Measurements from ENCODE around the gene FEM1C. TPM values are rescaled to one million over a fixed set of nuclear protein-coding genes. Genes with fewer than 3 reads are reported as not detected.

Gene FEM1C
- total RNA-seq, 4 donors from 2014 or later = 32.0 to 73.9 (median 44.7) TPM

GRCh38 chr5:115542086-115542485 is 2.5 kb downstream of the FEM1C start:
- no peaks in the 10 kb centered on the region for H3K27me3 ChIP-seq
- peaks cover 7 to 53% (median 18%) of the 10 kb centered on the region in 3 donors for H3K4me1 ChIP-seq
- no peak for ATAC-seq
- TF ChIP-seq POLR2AphosphoS5 (IDR thresholded peaks at IDR 0.05) = no peak
- no peak for TF ChIP-seq POLR2A (IDR thresholded peaks at IDR 0.05)
- TF ChIP-seq EP300 (IDR thresholded peaks at IDR 0.05) = no peak
- TF ChIP-seq, protein P1, sequence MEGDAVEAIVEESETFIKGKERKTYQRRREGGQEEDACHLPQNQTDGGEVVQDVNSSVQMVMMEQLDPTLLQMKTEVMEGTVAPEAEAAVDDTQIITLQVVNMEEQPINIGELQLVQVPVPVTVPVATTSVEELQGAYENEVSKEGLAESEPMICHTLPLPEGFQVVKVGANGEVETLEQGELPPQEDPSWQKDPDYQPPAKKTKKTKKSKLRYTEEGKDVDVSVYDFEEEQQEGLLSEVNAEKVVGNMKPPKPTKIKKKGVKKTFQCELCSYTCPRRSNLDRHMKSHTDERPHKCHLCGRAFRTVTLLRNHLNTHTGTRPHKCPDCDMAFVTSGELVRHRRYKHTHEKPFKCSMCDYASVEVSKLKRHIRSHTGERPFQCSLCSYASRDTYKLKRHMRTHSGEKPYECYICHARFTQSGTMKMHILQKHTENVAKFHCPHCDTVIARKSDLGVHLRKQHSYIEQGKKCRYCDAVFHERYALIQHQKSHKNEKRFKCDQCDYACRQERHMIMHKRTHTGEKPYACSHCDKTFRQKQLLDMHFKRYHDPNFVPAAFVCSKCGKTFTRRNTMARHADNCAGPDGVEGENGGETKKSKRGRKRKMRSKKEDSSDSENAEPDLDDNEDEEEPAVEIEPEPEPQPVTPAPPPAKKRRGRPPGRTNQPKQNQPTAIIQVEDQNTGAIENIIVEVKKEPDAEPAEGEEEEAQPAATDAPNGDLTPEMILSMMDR (IDR thresholded peaks at IDR 0.05) = no peak
- H3K9me3 ChIP-seq = peaks cover 0 to 7% (median 0%) of the 10 kb centered on the region in 3 donors
- peak overlapping the region; percentile 58 to 89 for H3K4me3 ChIP-seq
- peaks cover 2 to 3% of the 10 kb centered on the region in 2 donors for H3K36me3 ChIP-seq
- 0 to 13% methylated on average over 2 of the region's 2 CpGs for WGBS, 2 donors (ENCODE audit: low coverage in 1 of 2)
- peak overlapping the region; percentile 86 to 100 (median 99) for H3K27ac ChIP-seq

GRCh38 chr5:115541611-115542010 is 3.0 kb downstream of the FEM1C start:
- Histone ChIP-seq H3K9me3 (peaks cover 0 to 7% (median 0%) of the 10 kb centered on the region in 3 donors), H3K4me3 (peak overlapping the region; percentile 58 to 89), H3K27ac (peak overlapping the region; percentile 86 to 100 (median 99)), H3K4me1 (peaks cover 7 to 57% (median 21%) of the 10 kb centered on the region in 3 donors), H3K36me3 (peaks cover 2 to 3% of the 10 kb centered on the region in 2 donors), H3K27me3 (no peaks in the 10 kb centered on the region)
- WGBS, 2 donors (ENCODE audit: low coverage in 1 of 2) = 8 to 26% methylated on average over 2 of the region's 2 CpGs
- TF ChIP-seq POLR2AphosphoS5 (IDR thresholded peaks at IDR 0.05) (no peak), POLR2A (IDR thresholded peaks at IDR 0.05) (no peak), EP300 (IDR thresholded peaks at IDR 0.05) (no peak)
- TF ChIP-seq, protein P1 (IDR thresholded peaks at IDR 0.05) = no peak
- ATAC-seq = no peak

- H3K36me3 ChIP-seq = peaks cover 2 to 10% of the 10 kb centered on the region in 2 donors
- TF ChIP-seq POLR2AphosphoS5 (IDR thresholded peaks at IDR 0.05) (no peak), EP300 (IDR thresholded peaks at IDR 0.05) (no peak), POLR2A (IDR thresholded peaks at IDR 0.05) (no peak)
- TF ChIP-seq, protein P1 (IDR thresholded peaks at IDR 0.05) = no peak
- H3K27me3 ChIP-seq = no peaks in the 10 kb centered on the region
- no peak overlapping the region for H3K4me3 ChIP-seq
- 65 to 77% methylated on average over 3 of the region's 3 CpGs for WGBS, 2 donors (ENCODE audit: low coverage in 1 of 2)
- no peaks in the 10 kb centered on the region for H3K9me3 ChIP-seq
- H3K27ac ChIP-seq = no peak overlapping the region
- peaks cover 7 to 96% (median 42%) of the 10 kb centered on the region in 3 donors for H3K4me1 ChIP-seq
- ATAC-seq = no peak
Observed at GRCh38 chr5:115535479-115536035, 9.0 kb downstream of the FEM1C start.

DNA sequence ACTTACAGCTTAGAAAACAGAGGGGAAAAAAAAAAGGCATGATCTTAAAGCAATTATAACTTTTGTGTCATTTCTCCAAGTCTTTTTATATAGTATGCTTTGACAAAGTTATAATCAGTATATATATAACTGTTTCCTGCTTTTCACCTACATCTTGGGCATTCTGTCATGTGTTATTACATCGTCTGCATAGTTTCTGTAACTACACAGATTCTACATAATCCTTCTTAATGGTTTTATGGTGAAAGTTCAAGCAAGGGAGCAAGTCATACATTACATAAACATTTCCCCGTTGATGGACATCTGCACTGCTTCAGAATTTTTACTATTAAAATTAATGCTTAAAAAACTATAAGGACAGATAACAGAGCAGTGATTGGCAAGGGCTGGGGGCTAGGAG is 12.1 kb downstream of the FEM1C start:
- no peak for ATAC-seq
- no peaks in the 10 kb centered on the region for H3K9me3 ChIP-seq
- WGBS, 2 donors (ENCODE audit: low coverage in 1 of 2) = 28 to 32% methylated on average over 2 of the region's 2 CpGs
- no peaks in the 10 kb centered on the region for H3K27me3 ChIP-seq
- no peak overlapping the region for H3K27ac ChIP-seq
- peaks cover 0 to 97% (median 32%) of the 10 kb centered on the region in 3 donors for H3K4me1 ChIP-seq
- TF ChIP-seq POLR2AphosphoS5 (IDR thresholded peaks at IDR 0.05) (no peak), POLR2A (IDR thresholded peaks at IDR 0.05) (no peak)
- H3K4me3 ChIP-seq = peak overlapping the region in 1 of 2 donors; percentile 12
- peaks cover 0 to 7% of the 10 kb centered on the region in 2 donors for H3K36me3 ChIP-seq

GRCh38 chr5:115531787-115532367 is 12.7 kb downstream of the FEM1C start:
- Histone ChIP-seq H3K36me3 (peaks cover 0 to 7% of the 10 kb centered on the region in 2 donors), H3K9me3 (no peaks in the 10 kb centered on the region), H3K27me3 (no peaks in the 10 kb centered on the region), H3K4me3 (peak overlapping the region in 1 of 2 donors; percentile 12), H3K4me1 (peaks cover under 1 to 97% (median 31%) of the 10 kb centered on the region in 3 donors), H3K27ac (no peak overlapping the region)
- TF ChIP-seq EP300 (IDR thresholded peaks at IDR 0.05) (no peak), POLR2AphosphoS5 (IDR thresholded peaks at IDR 0.05) (no peak), POLR2A (IDR thresholded peaks at IDR 0.05) (no peak)
- TF ChIP-seq, protein P1 (IDR thresholded peaks at IDR 0.05) = no peak
- ATAC-seq = no peak
- WGBS, 2 donors (ENCODE audit: low coverage in 1 of 2) = 71 to 86% methylated on average over 1 of the region's 1 CpG

Measured in gastroesophageal sphincter (tissue), 4 donors.